Measurements from ENCODE around the gene SERPINB7.
"Not testable (repeated sequence)": the region's sequence is repeated elsewhere in the genome, so short reads cannot be mapped to it uniquely, and the experiment has no call there.

The SERPINB7 gene

GRCh38 chr18:63775166-63775730, at the start of gene SERPINB7:
TSS of gene SERPINB7 (plus strand) at chr18:63775418. CDS start at chr18:63782373, 6,955 bp downstream.
- no peak for DNase-seq

GRCh38 chr18:63725682-63726480, 49.3 kb upstream of the SERPINB7 start:
- no peak for DNase-seq

GRCh38 chr18:63730773-63731172, 44.4 kb upstream of the SERPINB7 start:
- DNase-seq: no peak

- DNase-seq: no peak
These were observed 44.0 kb upstream of the SERPINB7 start for GRCh38 chr18:63731215-63731614.

DNA sequence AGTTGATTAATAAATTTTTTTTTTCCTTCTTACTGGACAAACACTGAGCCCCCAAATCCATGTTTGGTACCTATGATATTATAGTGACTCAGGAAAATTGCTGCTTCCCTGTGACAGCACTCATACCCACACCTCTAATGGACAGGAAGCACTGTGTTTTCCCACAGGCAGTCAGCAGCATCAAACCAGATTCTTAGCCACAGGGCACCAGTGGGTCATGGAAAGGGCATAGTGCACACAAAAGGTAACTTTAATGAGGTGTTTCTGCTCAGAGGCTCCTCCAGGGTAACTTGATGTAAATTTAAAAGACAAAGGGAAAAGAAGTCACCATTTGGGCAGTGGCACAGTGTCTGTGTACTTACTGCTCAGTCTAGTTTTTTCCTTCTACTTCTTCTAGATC, 38.3 kb upstream of the SERPINB7 start:
- no peak for DNase-seq

DNA sequence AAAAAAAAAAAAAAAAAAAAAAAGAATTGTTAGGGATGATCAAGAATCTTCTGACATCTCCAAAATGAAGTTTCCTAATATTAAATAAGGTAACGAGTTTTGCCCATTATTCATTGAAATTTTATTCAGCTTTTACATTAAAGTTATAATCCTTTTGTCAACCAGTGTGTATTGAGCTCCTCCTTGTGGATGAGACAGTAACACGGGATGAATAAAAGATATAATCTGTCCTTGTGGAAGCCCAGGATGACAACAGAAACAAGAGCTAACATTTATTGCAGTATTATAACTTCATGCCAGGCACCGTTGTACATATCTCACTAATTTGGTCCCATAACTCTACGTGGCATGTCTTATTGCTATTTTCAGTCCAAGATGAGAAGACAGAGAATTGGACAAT, 33.4 kb upstream of the SERPINB7 start:
- no peak for DNase-seq

DNA sequence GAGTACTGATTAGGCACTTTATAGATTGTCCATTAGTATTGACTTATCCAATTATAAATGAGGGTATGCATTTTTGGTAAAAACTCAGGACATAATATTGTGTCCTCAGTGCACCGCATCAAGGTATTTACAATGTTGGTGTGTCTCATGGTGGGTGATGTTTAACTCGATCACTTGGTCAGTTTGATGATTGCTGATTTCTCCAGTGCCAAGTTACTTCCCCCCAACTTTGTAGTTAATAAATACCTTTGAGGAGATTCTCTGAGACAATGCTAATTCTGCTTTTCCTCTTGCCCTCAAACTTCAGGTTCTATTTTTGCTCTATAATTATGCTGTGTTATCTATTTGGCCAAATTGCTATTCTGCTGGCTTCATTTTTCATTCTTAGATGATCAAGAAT, 28.2 kb upstream of the SERPINB7 start:
- DNase-seq: no peak

DNA sequence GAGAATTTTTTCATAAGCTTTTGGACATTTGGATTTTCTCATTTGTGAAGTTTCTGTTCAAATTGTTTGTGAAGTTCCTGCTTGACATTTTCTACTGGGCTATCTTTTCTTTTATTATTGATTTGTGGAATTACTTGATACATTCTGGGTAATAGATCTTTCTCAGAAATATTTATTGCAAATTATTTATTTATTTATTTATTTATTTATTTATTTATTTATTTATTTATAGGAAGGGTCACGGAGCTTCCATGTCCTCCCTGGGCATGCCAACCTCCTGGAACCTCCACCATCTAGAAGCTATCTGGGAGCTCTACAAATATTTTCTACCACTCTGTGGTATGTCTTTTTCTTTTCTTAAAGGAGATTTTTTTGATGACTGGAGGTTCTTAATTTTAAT, 25.7 kb upstream of the SERPINB7 start:
- DNase-seq: no peak

DNA sequence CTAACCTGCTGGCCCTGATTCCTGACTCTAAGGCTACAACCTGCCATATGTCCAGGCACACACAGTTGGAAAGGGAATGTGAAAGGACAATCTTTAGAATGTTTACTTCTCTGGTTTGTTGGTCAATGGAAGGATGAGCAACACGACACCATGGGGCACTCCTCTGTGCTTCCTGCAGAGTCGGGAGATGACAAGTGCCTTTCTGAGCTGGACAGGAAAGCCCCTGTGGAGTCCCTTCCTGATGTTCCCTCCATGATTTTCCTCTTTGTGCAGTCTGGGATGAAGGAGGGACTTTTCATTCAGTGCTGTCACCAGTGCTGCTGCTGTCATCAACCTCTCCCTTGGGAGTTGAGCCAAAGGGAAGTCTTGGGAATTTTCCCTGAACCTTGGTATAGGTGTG, 22.6 kb upstream of the SERPINB7 start:
- DNase-seq: no peak

DNA sequence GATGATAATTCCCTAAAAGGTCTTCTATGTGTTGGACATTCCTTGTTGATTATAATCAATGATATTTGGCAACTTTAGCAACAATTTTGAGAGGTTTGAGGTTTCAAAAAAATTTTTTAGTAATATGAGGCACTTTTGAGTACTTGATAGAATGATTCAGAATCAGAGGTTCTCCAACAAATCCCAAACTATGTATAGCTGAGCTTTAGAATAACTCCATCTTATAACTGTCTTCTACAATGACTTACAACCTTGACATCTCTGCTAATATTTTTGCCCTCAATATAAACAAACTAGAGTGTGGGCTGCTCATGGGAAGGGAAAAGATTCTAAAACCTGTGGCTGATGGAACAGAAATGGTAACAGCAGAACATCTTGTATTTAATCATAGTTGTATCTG, 21.5 kb upstream of the SERPINB7 start:
- no peak for DNase-seq

DNA sequence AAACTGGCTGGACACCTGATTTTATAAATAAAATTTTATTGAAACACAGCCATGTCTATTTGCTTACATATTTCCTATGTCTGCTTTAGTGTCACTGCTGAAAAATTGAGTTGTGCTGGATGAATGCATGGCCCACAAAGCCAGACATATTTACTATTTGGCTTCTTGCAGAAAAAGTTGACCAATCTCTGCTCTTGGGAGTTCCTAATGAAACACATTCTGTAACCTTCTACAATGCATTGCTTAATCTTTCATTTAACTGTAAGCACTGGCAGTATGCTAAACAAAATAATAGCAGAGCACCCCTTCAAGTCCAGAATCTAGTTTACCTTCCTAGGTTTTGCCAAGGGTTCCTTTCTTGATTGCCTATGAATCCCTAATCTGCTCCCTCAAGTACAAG, 17.7 kb upstream of the SERPINB7 start:
- DNase-seq: no peak

DNA sequence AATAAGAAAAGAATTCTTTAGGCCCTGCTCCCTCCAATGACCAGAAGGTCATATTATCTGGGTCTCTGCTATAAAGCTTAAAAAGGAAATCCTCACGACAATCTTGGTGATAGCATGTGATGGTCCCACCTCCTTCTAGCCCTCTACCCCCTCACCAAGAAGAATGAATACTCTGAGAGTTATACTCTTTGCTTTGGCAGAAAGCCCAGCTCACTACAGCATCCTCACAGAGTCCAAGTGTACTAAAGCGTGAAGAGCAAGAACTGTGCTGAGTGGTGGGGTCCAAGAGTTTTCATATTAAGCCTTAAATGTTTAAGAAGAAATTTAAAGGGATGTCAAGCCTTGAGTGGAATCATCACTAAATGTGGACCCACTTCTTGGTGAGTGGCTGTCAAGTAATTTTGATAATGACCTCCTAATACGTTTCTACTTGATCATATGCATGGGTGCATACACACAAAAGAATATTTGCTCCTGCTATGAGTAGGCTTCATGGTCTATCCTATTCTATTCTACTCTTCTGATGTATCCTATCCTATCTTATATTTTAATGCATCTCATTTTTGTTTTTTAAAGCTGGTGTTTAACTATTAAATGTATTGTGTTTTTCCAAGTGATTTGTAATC, 16.5 kb upstream of the SERPINB7 start:
- no peak for DNase-seq

DNA sequence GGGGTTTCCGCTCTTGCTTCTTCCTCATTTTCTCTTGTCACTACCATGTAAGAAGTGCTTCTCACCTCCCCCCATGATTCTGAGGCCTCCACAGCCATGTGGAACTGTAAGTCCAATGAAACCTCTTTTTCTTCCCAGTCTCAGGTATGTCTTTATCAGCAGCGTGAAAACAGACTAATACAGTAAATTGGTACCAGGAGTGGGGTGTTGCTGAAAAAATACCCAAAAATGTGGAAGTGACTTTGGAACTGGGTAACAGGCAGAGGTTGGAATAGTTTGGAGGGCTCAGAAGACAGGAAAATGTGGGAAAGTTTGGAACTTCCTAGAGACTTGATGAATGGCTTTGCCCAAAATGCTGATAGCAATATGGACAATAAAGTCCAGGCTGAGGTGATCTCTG, 15.4 kb upstream of the SERPINB7 start:
- DNase-seq: not testable (repeated sequence)

- DNase-seq: no peak
These were observed 12.7 kb upstream of the SERPINB7 start for GRCh38 chr18:63762518-63762917.

GRCh38 chr18:63763831-63764600, 11.2 kb upstream of the SERPINB7 start:
- DNase-seq: no peak

- no peak for DNase-seq
These were observed 9.4 kb upstream of the SERPINB7 start for GRCh38 chr18:63765837-63766236.

GRCh38 chr18:63773551-63773950, 1.7 kb upstream of the SERPINB7 start:
- no peak for DNase-seq

- no peak for DNase-seq
These were observed 707 bp upstream of the SERPINB7 start for GRCh38 chr18:63774511-63774910.

DNA sequence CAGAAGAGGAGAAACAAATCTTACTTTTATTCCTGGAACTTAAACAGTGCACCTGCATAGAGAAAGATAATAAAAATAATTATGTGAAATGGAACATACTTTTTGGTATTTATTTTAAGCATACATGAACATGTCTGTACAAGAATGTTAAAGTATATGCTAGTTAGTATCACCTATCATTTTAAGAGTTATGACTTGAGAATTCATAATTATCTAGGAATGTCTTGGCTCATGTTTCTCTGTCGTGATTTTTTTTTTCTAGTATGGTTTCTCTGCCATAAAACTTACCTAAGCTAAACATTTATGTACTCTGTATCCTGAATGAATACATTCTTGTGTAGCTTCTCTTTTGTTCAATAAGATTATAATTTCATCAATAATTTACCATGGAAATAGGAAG, 4.2 kb downstream of the SERPINB7 start:
- no peak for DNase-seq

DNA sequence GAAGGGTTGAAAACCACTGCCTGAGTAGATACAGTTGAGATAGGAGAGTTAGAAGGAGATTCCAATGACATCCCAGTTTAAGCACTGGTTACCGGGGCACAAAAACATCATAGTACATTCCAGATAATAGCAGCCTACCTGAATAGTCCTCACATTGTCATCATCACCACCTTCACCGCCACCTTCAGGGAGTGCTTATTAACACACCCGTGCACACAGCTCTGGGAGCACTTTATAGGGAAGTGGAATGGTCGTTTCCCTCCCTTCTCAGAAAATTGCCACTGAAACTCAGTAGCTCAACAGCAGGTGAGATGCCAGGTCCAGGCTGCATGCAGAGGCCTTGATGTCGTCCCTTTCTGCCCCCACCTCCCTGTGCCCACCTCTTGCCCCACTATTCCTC, 8.2 kb downstream of the SERPINB7 start:
- DNase-seq: no peak

DNA sequence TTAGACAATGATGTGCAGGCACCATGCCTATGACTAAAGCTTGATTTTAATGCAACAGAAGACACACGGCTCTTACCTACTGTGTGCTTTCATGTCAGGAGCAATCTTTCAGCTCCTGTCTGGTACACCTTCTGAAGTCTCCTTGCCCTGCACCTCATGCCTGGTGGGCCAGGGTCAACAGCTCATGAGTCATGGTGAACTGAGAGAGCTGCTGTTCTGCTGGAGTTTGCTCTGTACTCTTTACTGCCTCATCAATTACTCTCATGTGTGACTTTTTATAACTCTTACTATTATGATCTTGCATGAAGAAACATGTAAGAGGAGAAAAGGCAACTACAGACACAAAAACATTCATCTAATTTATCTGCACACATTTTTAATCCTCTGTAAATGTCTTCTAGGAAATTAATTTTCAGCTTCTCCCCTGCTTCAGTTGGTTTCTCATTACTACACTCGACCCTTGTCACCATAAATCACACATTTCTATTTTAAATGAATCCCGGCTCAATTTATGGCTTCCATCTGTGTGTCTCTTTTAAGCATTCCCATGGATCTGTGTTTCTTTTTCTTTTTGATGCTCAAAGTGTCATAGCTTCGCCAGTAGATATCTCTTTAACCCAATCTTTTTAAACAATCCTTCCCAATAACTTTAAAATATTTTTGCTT, 9.7 kb downstream of the SERPINB7 start:
- no peak for DNase-seq

DNA sequence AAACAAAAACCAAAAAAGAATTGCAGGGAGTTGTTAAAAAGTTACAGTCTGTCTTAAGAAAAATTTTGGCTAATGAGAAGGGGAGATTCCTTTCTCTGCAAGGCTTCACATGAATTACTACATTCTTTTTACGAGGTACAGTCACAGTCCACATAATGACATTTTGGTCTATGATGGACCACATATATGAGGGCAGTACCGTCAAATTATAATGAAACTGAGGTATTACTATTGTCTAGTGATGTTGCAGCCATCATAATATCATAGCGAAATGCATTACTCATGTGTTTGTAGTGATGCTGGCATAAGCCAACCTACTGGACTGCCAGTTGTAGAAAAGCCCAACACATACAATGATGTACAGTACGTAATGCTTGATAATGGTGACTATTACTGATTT, 12.5 kb downstream of the SERPINB7 start:
- no peak for DNase-seq
